ENCODE measurements around the gene C1orf56. TPM values are rescaled to one million over a fixed set of nuclear protein-coding genes. Genes with fewer than 3 reads are reported as not detected.

Gene C1orf56
- total and polyA plus RNA-seq, 10 of the 15 experiments (the other 5 are each of a cell fraction or from before 2014, with no cell fraction given), result 0.22 to 15.5 (median 1.5) TPM

GRCh38 chr1:151072224-151072623 lies 24.7 kb downstream of the C1orf56 start (continued):
- TF ChIP-seq IRF4 (IDR thresholded peaks at IDR 0.05; ENCODE audit: low read depth, low read length), result no peak
- TF ChIP-seq NR2F1 (conservative IDR thresholded peaks at IDR 0.05), result no peak
- TF ChIP-seq FOXK2 (IDR thresholded peaks at IDR 0.05), result no peak
- TF ChIP-seq CEBPB (IDR thresholded peaks at IDR 0.05; ENCODE audit: borderline replicate concordance in 1 of 2, low read depth in 2 of 2, low read length in 2 of 2), result no peak
- no peak for TF ChIP-seq NFYA (IDR thresholded peaks at IDR 0.05; ENCODE audit: borderline replicate concordance, low read depth, low read length)
- no peak for TF ChIP-seq USF1 (IDR thresholded peaks at IDR 0.05; ENCODE audit: borderline replicate concordance, extremely low read length, insufficient read depth, low read depth, low read length)
- TF ChIP-seq ZBTB33 (IDR thresholded peaks at IDR 0.05), result no peak
- no peak for TF ChIP-seq E2F4 (IDR thresholded peaks at IDR 0.05; ENCODE audit: low read depth, low read length)

All from GM12878 (cell line).